Measurements from ENCODE around the gene JAG2. TPM values are rescaled to one million over a fixed set of nuclear protein-coding genes. Genes with fewer than 3 reads are reported as not detected.
A peak's percentile ranks its signal among the peaks of the same experiment; 100 is the strongest.

The JAG2 gene
- total and polyA plus RNA-seq, 8 donors = 9.9 to 38.3 (median 11.0) TPM

GRCh38 chr14:105158794-105159193 lies 9.8 kb downstream of the JAG2 start:
- intact Hi-C loops (cut with DNase I) = no loop called here
- DNase-seq = no peak
- WGBS, 2 donors = 86 to 88% methylated on average over 12 of the region's 12 CpGs
- no peak for FAIRE-seq
- Histone ChIP-seq H3K4me3 (no peak overlapping the region), H3K4me1 (no peaks in the 10 kb centered on the region), H3K9me3 (no peaks in the 10 kb centered on the region), H3K27me3 (no peaks in the 10 kb centered on the region), H3K36me3 (no peaks in the 10 kb centered on the region), H3K27ac (no peak overlapping the region)
- no peak for ATAC-seq
- no peak for TF ChIP-seq CTCF (IDR thresholded peaks at IDR 0.05)

DNA sequence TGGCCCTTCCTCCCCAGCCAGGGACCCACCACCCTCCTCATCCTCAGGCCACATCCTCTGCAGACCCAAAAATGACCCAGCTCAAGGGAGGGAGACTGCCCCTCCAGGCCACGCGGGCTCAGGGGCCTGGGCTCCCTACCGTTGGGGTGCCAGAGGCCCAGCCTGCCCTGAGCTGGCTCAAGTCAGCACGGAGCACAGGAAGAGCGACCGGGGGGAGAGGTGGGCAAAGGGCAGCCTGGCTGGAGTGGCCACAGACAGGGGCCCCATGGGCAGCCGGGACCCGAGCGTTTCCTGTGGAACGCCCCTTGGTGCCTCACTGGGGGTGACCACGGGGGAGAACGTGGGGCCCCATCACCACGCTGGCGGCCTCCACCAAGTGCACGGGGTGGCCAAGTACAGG lies 10.7 kb downstream of the JAG2 start:
- intact Hi-C loops (cut with DNase I) = no loop called here
- peak in 1 of 6 donors; percentile 76 for DNase-seq
- Histone ChIP-seq H3K27me3 (no peaks in the 10 kb centered on the region), H3K9me3 (no peaks in the 10 kb centered on the region), H3K27ac (no peak overlapping the region), H3K36me3 (no peaks in the 10 kb centered on the region), H3K4me3 (no peak overlapping the region), H3K4me1 (no peaks in the 10 kb centered on the region)
- ATAC-seq = no peak
- no peak for FAIRE-seq
- WGBS, 2 donors = 97% methylated on average over 15 of the region's 15 CpGs
- TF ChIP-seq CTCF (IDR thresholded peaks at IDR 0.05) = no peak

GRCh38 chr14:105156414-105157375 lies 11.9 kb downstream of the JAG2 start:
- 87% methylated on average over 31 of the region's 31 CpGs for WGBS, 2 donors
- FAIRE-seq (no peak), DNase-seq (peak in 1 of 6 donors; percentile 14)

DNA sequence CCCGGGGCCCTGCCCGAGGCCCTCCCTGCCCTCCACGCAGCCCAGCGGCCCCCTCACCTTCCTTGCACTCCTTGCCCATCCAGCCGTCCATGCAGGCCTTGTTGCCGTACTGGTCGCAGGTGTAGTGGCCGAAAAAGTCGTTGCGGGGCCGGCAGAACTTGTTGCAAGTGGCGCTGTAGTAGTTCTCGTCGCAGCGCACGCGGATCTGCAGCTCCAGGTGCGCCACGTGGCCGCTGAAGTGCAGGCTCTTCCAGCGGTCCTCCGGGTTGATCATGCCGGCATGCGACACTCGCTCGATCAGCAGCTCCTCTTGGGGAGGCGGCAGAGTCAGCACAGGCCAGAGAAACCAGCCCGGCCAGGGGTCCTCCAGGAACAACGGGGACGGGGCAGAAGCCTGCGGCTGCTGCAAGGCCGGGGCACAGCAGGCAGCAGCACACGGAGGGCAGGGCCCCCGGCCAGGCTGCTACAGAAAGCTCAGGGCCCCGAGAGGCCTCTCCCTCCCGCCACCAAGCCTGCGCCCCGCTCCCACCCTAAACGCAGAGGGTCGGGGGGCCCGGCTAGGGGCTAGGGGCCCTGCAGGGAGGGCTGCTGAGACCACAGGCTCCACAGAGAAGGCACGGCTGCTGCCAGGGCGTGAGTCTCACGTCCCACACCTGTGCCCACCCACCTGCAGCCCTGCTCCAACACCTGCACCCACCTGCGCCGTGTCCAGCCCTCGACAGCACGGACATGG lies 12.7 kb downstream of the JAG2 start:
- no peaks in the 10 kb centered on the region for H3K36me3 ChIP-seq
- H3K4me1 ChIP-seq = no peaks in the 10 kb centered on the region
- ATAC-seq (no peak), DNase-seq (peak in 2 of 6 donors; percentile 21 to 72), FAIRE-seq (no peak)
- intact Hi-C loops (cut with DNase I) = no loop called here
- no peaks in the 10 kb centered on the region for H3K9me3 ChIP-seq
- no peaks in the 10 kb centered on the region for H3K27me3 ChIP-seq
- H3K4me3 ChIP-seq = no peak overlapping the region
- WGBS, 2 donors = 88 to 91% methylated on average over 44 to 48 of the region's 48 CpGs
- no peak for TF ChIP-seq CTCF (IDR thresholded peaks at IDR 0.05)
- no peak overlapping the region for H3K27ac ChIP-seq

More at GRCh38 chr14:105156414-105157375, 11.9 kb downstream of the JAG2 start:
- intact Hi-C loops (cut with DNase I) = no loop called here
- TF ChIP-seq CTCF (IDR thresholded peaks at IDR 0.05) = no peak
- ATAC-seq = no peak
- Histone ChIP-seq H3K36me3 (no peaks in the 10 kb centered on the region), H3K9me3 (no peaks in the 10 kb centered on the region), H3K4me1 (no peaks in the 10 kb centered on the region), H3K4me3 (no peak overlapping the region), H3K27me3 (no peaks in the 10 kb centered on the region), H3K27ac (no peak overlapping the region)
